H1 (cell line): ENCODE measurements around the gene B3GAT1. TPM values are rescaled to one million over a fixed set of nuclear protein-coding genes. Genes with fewer than 3 reads are reported as not detected.

ENCODE experiments used
- CTCF ChIA-PET: fragments of 300-600 bp; sonication (Branson Sonifier 250); formaldehyde crosslinking; loops from one replicate; lab custom pipeline; 2021; ENCODE audit not compliant: partially characterized antibody; lab: Charles Lee
- POLR2A ChIA-PET: fragments of 300-600 bp; sonication (Branson Sonifier 250); formaldehyde crosslinking; loops from one replicate; lab custom pipeline; 2021; ENCODE audit warnings: inconsistent platforms; ENCODE audit not compliant: partially characterized antibody; lab: Charles Lee
- DNase-seq, 2 experiments: peaks; one replicate each; pipeline versions ENCODE4 v3.0.0 to v3.0.0-alpha.2; 2010 to 2022; ENCODE audit warnings: low spot score in 2 of 2, low read depth in 1 of 2, mixed read lengths in 1 of 2
- FAIRE-seq: peaks from 2 replicates; lab custom pipeline; 2011; peaks lifted over from hg19 to GRCh38; lab: Jason Lieb, UNC
- H2AFZ ChIP-seq: 2 replicates; pipeline ENCODE4 v1.8.1; 2012; ENCODE audit warnings: low read length, inconsistent platforms
- H2AK5ac ChIP-seq: 2 replicates; pipeline ENCODE4 v1.6.1; 2013; ENCODE audit warnings: low read depth, low read length
- H2BK120ac ChIP-seq: replicated peaks from 2 replicates; pipeline ENCODE3; 2013; ENCODE audit warnings: low read depth, low read length, inconsistent platforms
- H2BK12ac ChIP-seq: 2 replicates; pipeline ENCODE4 v1.6.1; 2013; ENCODE audit warnings: low read depth, low read length
- H2BK15ac ChIP-seq: 2 replicates; pipeline ENCODE4 v1.6.1; 2013; ENCODE audit warnings: low read length
- H2BK20ac ChIP-seq: 2 replicates; pipeline ENCODE4 v1.6.1; 2013; ENCODE audit warnings: low read length
- H2BK5ac ChIP-seq: 2 replicates; pipeline ENCODE4 v1.6.1; 2013; ENCODE audit warnings: low read depth, low read length
- H3K14ac ChIP-seq: 2 replicates; pipeline ENCODE4 v1.6.1; 2013; ENCODE audit warnings: inconsistent platforms; ENCODE audit not compliant: insufficient read length
- H3K18ac ChIP-seq: 2 replicates; pipeline ENCODE4 v1.6.1; 2013; ENCODE audit warnings: low read length; ENCODE audit errors: extremely low read depth
- H3K23ac ChIP-seq: 2 replicates; pipeline ENCODE4 v1.6.1; 2013; ENCODE audit warnings: inconsistent platforms; ENCODE audit not compliant: insufficient read length
- H3K23me2 ChIP-seq: 2 replicates; pipeline ENCODE4 v1.6.1; 2013; ENCODE audit warnings: low read depth, low read length
- H3K27ac ChIP-seq: 2 replicates; pipeline ENCODE4 v1.6.1; 2011; ENCODE audit warnings: low read depth, low read length, inconsistent platforms
- H3K27me3 ChIP-seq, 4 experiments: replicated peaks in 1 of 4; 1 replicate in 1 of 4; 2 replicates in 3 of 4; pipeline versions ENCODE4 v1.6.1 to v1.8.1; 2011 to 2013; ENCODE audit warnings: low read length in 3 of 4, mild to moderate bottlenecking in 3 of 4, inconsistent platforms in 2 of 4, mixed read lengths in 2 of 4, moderate library complexity in 1 of 4; ENCODE audit not compliant: control insufficient read depth in 3 of 4, insufficient read depth in 3 of 4; ENCODE audit errors: extremely low read depth in 1 of 4
- H3K36me3 ChIP-seq, 4 experiments: 2 replicates each; pipeline versions ENCODE4 v1.6.1 to v1.8.1; 2011 to 2013; ENCODE audit warnings: mild to moderate bottlenecking in 4 of 4, low read length in 3 of 4, moderate library complexity in 2 of 4, control low read depth in 1 of 4, inconsistent platforms in 1 of 4; ENCODE audit not compliant: insufficient read depth in 4 of 4, control insufficient read depth in 2 of 4
- H3K4ac ChIP-seq: replicated peaks from 2 replicates; pipeline ENCODE3; 2013; ENCODE audit warnings: low read length, low read depth, mixed read lengths, inconsistent platforms; ENCODE audit not compliant: insufficient read length
- H3K4me1 ChIP-seq, 4 experiments: replicated peaks in 1 of 4; 1 replicate in 1 of 4; 2 replicates in 3 of 4; pipeline versions ENCODE4 v1.6.1 to v1.8.1; 2011 to 2013; ENCODE audit warnings: low read length in 3 of 4, inconsistent platforms in 2 of 4, mixed read lengths in 1 of 4; ENCODE audit not compliant: insufficient read depth in 4 of 4, control insufficient read depth in 3 of 4
- H3K4me2 ChIP-seq, 2 experiments: 2 replicates each; pipeline versions ENCODE4 v1.6.1 to v1.8.1; 2011 to 2013; ENCODE audit warnings: low read depth in 2 of 2, low read length in 2 of 2, control low read depth in 1 of 2, inconsistent platforms in 1 of 2, mild to moderate bottlenecking in 1 of 2; ENCODE audit not compliant: insufficient read depth in 1 of 2
- H3K4me3 ChIP-seq, 4 experiments: fragments of 200-600, 300-600 bp in 1 of 4; sonication (generic), shearing (Covaris generic), sonication (Bioruptor Twin) in 1 of 4; 2 replicates each; pipeline versions ENCODE4 v1.5.1 to v1.8.1; 2011 to 2016; ENCODE audit warnings: low read length in 4 of 4, low read depth in 3 of 4, control low read depth in 2 of 4, inconsistent platforms in 2 of 4, mild to moderate bottlenecking in 2 of 4, mixed read lengths in 1 of 4, moderate library complexity in 1 of 4; ENCODE audit not compliant: insufficient read depth in 2 of 4; ENCODE audit errors: extremely low read depth in 1 of 4
- H3K56ac ChIP-seq: replicated peaks from 2 replicates; pipeline ENCODE3; 2013; ENCODE audit warnings: low read depth, mild to moderate bottlenecking, mixed read lengths, low read length, inconsistent platforms; ENCODE audit not compliant: insufficient read length
- H3K79me1 ChIP-seq: 2 replicates; pipeline ENCODE4 v1.6.1; 2013; ENCODE audit warnings: low read depth, low read length, control low read depth
- H3K79me2 ChIP-seq, 2 experiments: 2 replicates each; pipeline versions ENCODE4 v1.6.1 to v1.8.1; 2012 to 2013; ENCODE audit warnings: low read length in 2 of 2, mild to moderate bottlenecking in 2 of 2, inconsistent platforms in 1 of 2; ENCODE audit not compliant: insufficient read depth in 2 of 2, control insufficient read depth in 1 of 2
- H3K9ac ChIP-seq, 4 experiments: replicated peaks in 1 of 4; 1 replicate in 1 of 4; 2 replicates in 3 of 4; pipeline versions ENCODE4 v1.6.1 to v1.8.1; 2011 to 2013; ENCODE audit warnings: low read depth in 3 of 4, low read length in 3 of 4, control low read depth in 2 of 4, mild to moderate bottlenecking in 2 of 4, moderate library complexity in 2 of 4, inconsistent platforms in 1 of 4; ENCODE audit errors: extremely low read depth in 1 of 4
- H3K9me3 ChIP-seq, 2 experiments: 2 replicates each; pipeline versions ENCODE4 v1.6.1 to v1.8.1; 2012 to 2013; ENCODE audit warnings: mild to moderate bottlenecking in 2 of 2, moderate library complexity in 2 of 2, control low read depth in 1 of 2, inconsistent platforms in 1 of 2, low read depth in 1 of 2, low read length in 1 of 2, mixed read lengths in 1 of 2; ENCODE audit not compliant: insufficient read depth in 2 of 2
- H4K20me1 ChIP-seq, 2 experiments: replicated peaks in 1 of 2; 2 replicates each; pipeline versions ENCODE3 to v1.8.1; 2011 to 2013; ENCODE audit warnings: inconsistent platforms in 2 of 2, low read length in 2 of 2, mild to moderate bottlenecking in 1 of 2; ENCODE audit not compliant: insufficient read depth in 2 of 2, control insufficient read depth in 1 of 2
- H4K5ac ChIP-seq: 2 replicates; pipeline ENCODE4 v1.6.1; 2013; ENCODE audit warnings: low read length, low read depth, mixed read lengths, inconsistent platforms; ENCODE audit not compliant: insufficient read length
- H4K8ac ChIP-seq: 2 replicates; pipeline ENCODE4 v1.8.0; 2013; ENCODE audit warnings: mild to moderate bottlenecking, moderate library complexity, low read length, inconsistent platforms; ENCODE audit not compliant: insufficient read depth; ENCODE audit errors: extremely low read depth
- H4K91ac ChIP-seq: replicated peaks from 2 replicates; pipeline ENCODE3; 2013; ENCODE audit warnings: low read length, mixed read lengths, inconsistent platforms; ENCODE audit not compliant: insufficient read length
- ASH2L ChIP-seq: fragments of 200-600, 300-600 bp; sonication (generic); IDR thresholded peaks from one replicate; pipeline ENCODE4 v1.7.1; 2017; ENCODE audit warnings: low read length
- ATF3 ChIP-seq: IDR thresholded peaks from 2 replicates; pipeline ENCODE4 v1.6.1; 2011; ENCODE audit warnings: low read depth, mild to moderate bottlenecking, low read length; ENCODE audit not compliant: insufficient read depth
- BCL11A ChIP-seq, 2 experiments: IDR thresholded peaks; one replicate each; pipeline ENCODE4 v1.6.1; 2011; ENCODE audit warnings: low read depth in 2 of 2, low read length in 2 of 2, mild to moderate bottlenecking in 2 of 2
- CHD2 ChIP-seq: IDR thresholded peaks from 2 replicates; pipeline ENCODE4 v1.6.1; 2012; ENCODE audit warnings: low read length, improper control_type of control experiment
- EP300 ChIP-seq, 2 experiments: IDR thresholded peaks; 1 replicate in 1 of 2; 2 replicates in 1 of 2; pipeline ENCODE4 v1.6.1; 2011 to 2012; ENCODE audit warnings: low read depth in 2 of 2, low read length in 2 of 2, mild to moderate bottlenecking in 2 of 2, borderline replicate concordance in 1 of 2, inconsistent platforms in 1 of 2, moderate library complexity in 1 of 2
- EZH2 ChIP-seq: fragments of 200-600 bp; sonication (generic); IDR thresholded peaks from 2 replicates; pipeline ENCODE4 v1.7.1; 2012; ENCODE audit warnings: low read depth, mild to moderate bottlenecking, moderate library complexity, low read length, inconsistent platforms; ENCODE audit not compliant: severe bottlenecking
- JUN ChIP-seq: IDR thresholded peaks from 2 replicates; pipeline ENCODE4 v1.6.1; 2011; ENCODE audit warnings: low read depth, mild to moderate bottlenecking, improper control_type of control experiment, low read length
- MAX ChIP-seq: IDR thresholded peaks from 2 replicates; pipeline ENCODE4 v1.6.1; 2012; ENCODE audit warnings: inconsistent platforms
- NRF1 ChIP-seq: IDR thresholded peaks from 2 replicates; pipeline ENCODE4 v1.6.1; 2011; ENCODE audit warnings: mild to moderate bottlenecking, low read depth, low read length, improper control_type of control experiment
- POLR2AphosphoS5 ChIP-seq: IDR thresholded peaks from 2 replicates; pipeline ENCODE4 v1.6.1; 2011; ENCODE audit warnings: low read depth, low read length
- RXRA ChIP-seq: IDR thresholded peaks from 2 replicates; pipeline ENCODE4 v1.6.1; 2011; ENCODE audit warnings: low read depth, mild to moderate bottlenecking, low read length, moderate library complexity; ENCODE audit not compliant: insufficient read depth
- SIN3A ChIP-seq, 2 experiments: IDR thresholded peaks in 1 of 2; conservative IDR thresholded peaks in 1 of 2; 2 replicates each; pipeline ENCODE4 v1.6.1; 2011 to 2012; ENCODE audit warnings: low read length in 2 of 2, improper control_type of control experiment in 1 of 2, low read depth in 1 of 2, mild to moderate bottlenecking in 1 of 2
- SIX5 ChIP-seq: IDR thresholded peaks from 2 replicates; pipeline ENCODE4 v1.6.1; 2011; ENCODE audit warnings: mild to moderate bottlenecking, low read depth, low read length
- SP4 ChIP-seq: IDR thresholded peaks from 2 replicates; pipeline ENCODE4 v1.6.1; 2012; ENCODE audit warnings: low read length, inconsistent platforms
- WGBS, 2 experiments: shearing (Covaris generic) in 1 of 2; methylation state at CpG; one replicate each; pipeline versions ENCODE4 v1.1.6 to v1.1.7; 2013 to 2015; ENCODE audit warnings: low lambda C conversion rate in 2 of 2, mixed read lengths in 2 of 2, inconsistent platforms in 1 of 2, low coverage in 1 of 2, missing lambda C conversion rate in 1 of 2; ENCODE audit not compliant: insufficient replicate concordance in 2 of 2, insufficient coverage in 1 of 2, insufficient read length in 1 of 2; ENCODE audit errors: extremely low coverage in 1 of 2, missing lambda C conversion rate in 1 of 2; 5-methylcytosine and 5-hydroxymethylcytosine counted together
- polyA plus RNA-seq, 7 experiments: library from polyadenylated mRNA; depleted of rRNA in 3 of 7; stranded (reverse) in 5 of 7; unstranded in 2 of 7; fragments of >200 nt in 5 of 7; fragments of 200-250 nt in 2 of 7; gene quantifications; 1 replicate in 5 of 7; 2 replicates in 1 of 7; 4 replicates in 1 of 7; pipeline versions ENCODE4 v1.2.1 to v1.2.3, GENCODE V29; 2011 to 2013; ENCODE audit warnings: missing spikeins in 2 of 7, mixed read lengths in 2 of 7
- total RNA-seq: library from RNA; stranded (reverse); fragmentation: NEBNext Ultra II Directional; extraction: Animal tissue kit (Norgen Biotek cat#: 25700); gene quantifications from 2 replicates; pipeline ENCODE4 v1.2.1, GENCODE V29; 2021

Gene B3GAT1
- total and polyA plus RNA-seq, 2 of the 8 experiments (the other 6 are each of a cell fraction or from before 2014, with no cell fraction given): 19.7 to 32.4 TPM

- no peak overlapping the region for H3K9ac ChIP-seq
- no peaks in the 10 kb centered on the region for H3K79me1 ChIP-seq
- H3K18ac ChIP-seq: no peak overlapping the region
- peaks cover 0 to 10% (median 6%) of the 10 kb centered on the region in 4 experiments; a peak in 5 of 7 replicates for H3K27me3 ChIP-seq
- no peak overlapping the region for H2AK5ac ChIP-seq
- no peak overlapping the region for H3K14ac ChIP-seq
- H3K56ac ChIP-seq: no peak overlapping the region
- H3K4me2 ChIP-seq: no peak overlapping the region
- no peaks in the 10 kb centered on the region for H3K79me2 ChIP-seq
- H3K23me2 ChIP-seq: no peaks in the 10 kb centered on the region
- no peak overlapping the region for H4K91ac ChIP-seq
- DNase-seq (no peak), FAIRE-seq (no peak)
- no peak overlapping the region for H3K4me3 ChIP-seq
- no peak overlapping the region for H3K4ac ChIP-seq
- H4K8ac ChIP-seq: no peak overlapping the region
- H4K5ac ChIP-seq: no peak overlapping the region
- WGBS, 2 experiments: 92% methylated on average over 15 of the region's 15 CpGs; no CpG with 5 or more reads in 1 of the 2 experiments
- no peaks in the 10 kb centered on the region for H3K4me1 ChIP-seq
- no peak overlapping the region for H3K23ac ChIP-seq
- H3K9me3 ChIP-seq: no peaks in the 10 kb centered on the region
- H2AFZ ChIP-seq: no peak overlapping the region
- CTCF ChIA-PET: interaction anchor here (1.2 kb wide), 1 partner anchor 75 kb away, joined by 3 read pairs; no protein-coding TSS in a partner anchor
- POLR2A ChIA-PET: no interaction called here
- no peak overlapping the region for H2BK20ac ChIP-seq
- no peak overlapping the region for H2BK5ac ChIP-seq
- no peaks in the 10 kb centered on the region for H3K36me3 ChIP-seq
- no peak overlapping the region for H3K27ac ChIP-seq
- no peak overlapping the region for H2BK15ac ChIP-seq
- H2BK120ac ChIP-seq: no peak overlapping the region
- no peaks in the 10 kb centered on the region for H4K20me1 ChIP-seq
- H2BK12ac ChIP-seq: no peak overlapping the region; the same call in 1 of the 2 replicates
- no peak for TF ChIP-seq EZH2
- TF ChIP-seq SIN3A (conservative IDR thresholded peaks at IDR 0.05 in 1 of 2, IDR thresholded peaks at IDR 0.05 in 1 of 2; ENCODE audit: low read depth in 1 of 2, low read length in 2 of 2): no peak
- TF ChIP-seq ASH2L: no peak
- no peak for TF ChIP-seq EP300 (IDR thresholded peaks at IDR 0.05; ENCODE audit: borderline replicate concordance in 1 of 2, low read depth in 2 of 2, low read length in 2 of 2)
- TF ChIP-seq ATF3: no peak
- TF ChIP-seq CHD2: no peak
- TF ChIP-seq POLR2AphosphoS5: no peak
- TF ChIP-seq SP4: no peak
- TF ChIP-seq SIX5: no peak
- TF ChIP-seq NRF1: no peak
- TF ChIP-seq BCL11A (IDR thresholded peaks at IDR 0.05; ENCODE audit: low read depth in 2 of 2, low read length in 2 of 2): no peak
- TF ChIP-seq RXRA: no peak
- TF ChIP-seq MAX: no peak
- TF ChIP-seq JUN: no peak
Measured at GRCh38 chr11:134338068-134338467, 74.0 kb downstream of the B3GAT1 start.
